ENCODE measurements around the gene IL12A. TPM values are rescaled to one million over a fixed set of nuclear protein-coding genes. Genes with fewer than 3 reads are reported as not detected.

IL12A gene
- total RNA-seq, 2 experiments from 2014 or later = not detected

DNA sequence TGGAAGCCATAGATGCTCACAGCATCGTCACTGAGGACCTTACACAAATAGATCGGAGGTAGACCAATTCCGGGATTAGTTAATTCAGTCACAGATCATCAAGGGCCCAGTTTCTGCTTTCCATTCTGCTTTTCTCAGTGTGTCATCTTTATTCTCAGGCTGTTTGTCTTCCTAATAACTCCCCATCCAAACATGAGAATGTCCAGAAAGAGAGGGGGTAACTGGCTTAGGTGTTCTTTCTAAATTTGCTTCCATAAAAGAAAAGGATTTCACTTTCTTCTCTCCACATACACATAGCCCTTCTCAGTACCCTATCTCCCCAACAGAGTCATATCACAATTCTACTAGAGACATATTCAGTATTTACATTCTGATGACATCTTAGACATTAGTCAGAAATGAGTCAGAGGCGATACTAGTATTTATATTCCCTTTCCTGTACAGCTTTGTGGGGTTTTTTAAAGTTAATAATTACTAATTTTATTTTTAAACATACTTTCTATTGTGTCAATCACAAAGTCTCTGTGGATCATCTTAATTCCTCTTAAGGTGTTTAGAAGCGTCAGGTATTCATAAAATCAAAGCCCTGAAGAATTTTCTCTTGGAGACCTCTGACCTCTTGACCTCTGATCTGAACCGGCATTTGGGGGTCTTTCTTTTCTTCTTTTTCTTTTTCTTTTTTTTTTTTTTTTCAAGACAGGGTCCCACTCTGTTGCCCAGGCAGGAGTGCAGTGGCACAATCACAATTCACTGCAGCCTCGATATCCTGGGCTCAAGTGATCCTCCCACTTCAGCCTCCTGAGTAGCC lies 24.3 kb upstream of the IL12A start:
- Mint-ChIP-seq H3K9me3 (no peaks in the 10 kb centered on the region), H3K27me3 (peaks cover 1% of the 10 kb centered on the region), H3K4me3 (no peak overlapping the region), H3K4me1 (ENCODE audit: low read depth) (peaks cover 4% of the 10 kb centered on the region), H3K27ac (no peak overlapping the region), H3K36me3 (no peaks in the 10 kb centered on the region)
- intact Hi-C loops (cut with micrococcal nuclease) = no loop called here
- no peak for DNase-seq
- ChIA-PET POLR2A (no interaction called here), CTCF (no interaction called here)

DNA sequence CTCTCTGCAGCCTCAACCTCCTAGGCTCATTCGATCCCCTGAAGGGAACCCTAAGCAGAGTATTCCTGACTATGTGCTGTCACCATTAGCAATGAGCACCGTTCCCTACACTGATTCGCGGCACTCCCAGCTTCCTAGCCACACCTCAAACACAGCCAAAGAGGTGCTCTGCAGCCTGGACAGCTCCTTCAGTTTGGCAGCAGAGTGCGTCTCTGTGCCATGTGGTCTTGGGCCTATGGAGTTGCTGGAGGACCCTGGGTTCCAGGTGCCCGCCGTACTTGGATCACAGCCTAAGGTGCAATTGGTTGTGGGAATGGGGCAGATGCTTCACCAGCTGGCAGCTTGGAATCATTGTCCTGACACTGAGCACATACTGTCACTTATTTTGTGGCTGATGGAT lies 17.3 kb upstream of the IL12A start:
- Mint-ChIP-seq H3K27ac (no peak overlapping the region), H3K4me3 (no peak overlapping the region), H3K4me1 (ENCODE audit: low read depth) (no peaks in the 10 kb centered on the region), H3K36me3 (no peaks in the 10 kb centered on the region), H3K27me3 (peaks cover 17% of the 10 kb centered on the region), H3K9me3 (no peaks in the 10 kb centered on the region)
- no peak for DNase-seq
- intact Hi-C loops (cut with micrococcal nuclease) = no loop called here
- ChIA-PET CTCF (interaction anchor here (0.6 kb wide), 1 partner anchor 32 kb away, joined by 3 read pairs; no protein-coding TSS in a partner anchor), POLR2A (no interaction called here)

DNA sequence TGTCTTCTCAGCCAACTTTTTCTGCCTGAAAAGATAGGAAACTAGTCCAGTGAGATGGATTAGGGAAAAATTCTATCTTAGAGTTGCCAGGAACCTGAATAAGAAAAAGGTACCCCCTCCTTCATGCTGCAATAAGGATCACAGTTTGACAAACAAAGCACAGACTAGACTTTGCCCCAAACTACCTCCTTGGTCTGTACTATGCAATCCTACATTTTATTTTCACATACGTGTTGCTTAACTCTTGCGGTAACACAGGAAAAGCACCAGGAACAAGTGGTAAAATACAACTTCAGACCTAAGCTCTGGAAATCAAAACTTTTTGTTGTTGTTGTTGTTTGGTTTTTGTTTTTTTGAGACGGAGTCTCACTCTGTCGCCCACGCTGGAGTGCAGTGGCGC lies 11.3 kb upstream of the IL12A start:
- ChIA-PET POLR2A (no interaction called here), CTCF (interaction anchor here (0.8 to 1.2 kb wide), 2 partner anchors 13 to 14 kb away, joined by 3 read pairs; no protein-coding TSS in a partner anchor)
- DNase-seq = no peak
- Mint-ChIP-seq H3K27me3 (peaks cover 25% of the 10 kb centered on the region), H3K36me3 (no peaks in the 10 kb centered on the region), H3K4me3 (no peak overlapping the region), H3K4me1 (ENCODE audit: low read depth) (no peaks in the 10 kb centered on the region), H3K9me3 (no peaks in the 10 kb centered on the region), H3K27ac (no peak overlapping the region)
- intact Hi-C loops (cut with micrococcal nuclease) = no loop called here

DNA sequence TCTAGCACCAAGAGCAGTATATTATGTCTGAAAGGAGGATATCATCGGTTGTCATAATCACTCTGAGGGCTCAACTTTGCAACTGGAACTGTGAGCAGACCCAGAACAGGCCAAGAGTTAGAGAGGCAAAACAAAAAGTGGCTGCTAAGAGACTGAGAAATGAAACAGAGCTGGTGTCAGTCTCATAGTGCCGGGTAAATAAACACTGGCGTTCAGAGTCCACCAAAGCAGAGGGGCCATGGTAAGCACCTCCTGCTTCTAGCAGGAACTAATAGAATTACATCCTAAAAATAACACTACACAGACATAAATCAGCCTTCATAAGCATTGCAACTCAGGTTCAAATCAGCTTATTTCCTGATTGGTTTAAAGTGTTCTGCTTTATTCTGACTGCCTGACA lies 10.3 kb upstream of the IL12A start:
- DNase-seq = no peak
- H3K4me1 Mint-ChIP-seq (ENCODE audit: low read depth) = no peaks in the 10 kb centered on the region
- H3K27me3 Mint-ChIP-seq = peaks cover 20% of the 10 kb centered on the region
- no peaks in the 10 kb centered on the region for H3K9me3 Mint-ChIP-seq
- H3K36me3 Mint-ChIP-seq = no peaks in the 10 kb centered on the region
- intact Hi-C loops (cut with micrococcal nuclease) = no loop called here
- no peak overlapping the region for H3K4me3 Mint-ChIP-seq
- H3K27ac Mint-ChIP-seq = no peak overlapping the region
- ChIA-PET CTCF (interaction anchor here (0.6 to 1.8 kb wide), 2 partner anchors 10 to 28 kb away, joined by 5 to 8 read pairs; partner anchors contain the start of gene IL12A), POLR2A (no interaction called here)

DNA sequence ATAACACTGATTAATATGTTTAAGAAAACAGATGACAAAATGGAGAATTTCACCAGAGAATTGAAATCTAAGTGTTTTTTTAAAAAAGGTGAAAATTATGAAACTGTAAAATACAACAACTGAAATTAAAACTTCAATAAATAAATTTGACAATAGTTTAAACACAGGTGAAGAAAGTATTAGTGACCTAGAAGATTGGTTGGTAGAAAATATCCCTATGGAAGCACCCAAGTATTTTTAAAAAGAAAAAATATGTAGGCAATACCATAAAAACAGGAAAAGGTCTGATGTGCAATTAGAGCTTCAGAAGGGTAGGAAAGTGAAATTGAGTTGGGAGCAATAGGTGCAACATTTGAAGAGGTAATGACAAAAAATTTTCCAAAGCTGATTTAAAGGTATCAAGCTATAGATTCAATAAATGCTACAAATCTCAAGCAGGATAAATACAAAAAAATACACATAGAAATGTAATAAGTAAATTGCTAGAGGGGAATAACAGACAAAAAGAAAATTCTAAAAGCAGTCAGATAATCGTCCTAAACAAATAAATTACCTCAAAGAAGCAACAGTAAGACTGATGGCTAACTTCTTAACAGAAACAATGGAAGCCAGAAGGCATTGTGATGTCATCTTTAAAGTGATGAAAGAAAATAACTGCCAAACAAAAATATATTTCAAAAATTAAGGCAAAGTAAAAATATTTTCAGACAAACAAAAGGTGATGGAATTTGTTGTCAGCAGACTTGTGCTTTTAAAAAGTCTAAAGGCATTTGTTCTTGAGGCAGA lies 9.5 kb upstream of the IL12A start:
- CTCF ChIA-PET = interaction anchor here (1.8 kb wide), 1 partner anchor 10 kb away, joined by 8 read pairs; the partner anchor contains the start of gene IL12A
- H3K27ac Mint-ChIP-seq = no peak overlapping the region
- POLR2A ChIA-PET = no interaction called here
- H3K27me3 Mint-ChIP-seq = peaks cover 18% of the 10 kb centered on the region
- no peak overlapping the region for H3K4me3 Mint-ChIP-seq
- H3K4me1 Mint-ChIP-seq (ENCODE audit: low read depth) = no peaks in the 10 kb centered on the region
- DNase-seq = no peak
- no peaks in the 10 kb centered on the region for H3K9me3 Mint-ChIP-seq
- intact Hi-C loops (cut with micrococcal nuclease) = no loop called here
- no peaks in the 10 kb centered on the region for H3K36me3 Mint-ChIP-seq

DNA sequence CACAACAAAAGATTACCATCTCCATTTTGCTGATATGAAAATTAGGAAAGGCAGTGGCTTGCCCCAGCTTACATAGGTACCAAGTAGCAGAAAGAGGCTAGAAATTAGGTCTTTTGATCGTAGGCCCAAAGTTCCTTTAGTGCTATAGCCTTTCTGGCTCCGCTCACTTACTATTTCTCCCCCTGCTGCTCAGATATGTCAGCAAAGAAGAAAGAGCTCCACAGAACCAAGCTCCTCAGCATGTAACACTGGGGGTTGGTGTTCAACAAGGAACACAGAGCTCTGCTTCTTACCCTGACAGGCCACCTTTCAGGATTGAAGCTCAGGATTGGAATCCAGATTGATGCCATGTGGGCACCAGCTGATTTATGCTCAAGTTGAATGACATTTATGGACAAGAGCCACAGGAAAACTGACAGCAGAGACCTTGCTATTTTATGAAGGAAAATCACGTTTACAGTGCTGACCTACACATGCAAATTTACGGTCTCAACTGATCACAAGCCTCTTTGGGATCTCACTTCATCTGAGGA lies 6.1 kb upstream of the IL12A start:
- ChIA-PET POLR2A (no interaction called here), CTCF (interaction anchor here (0.9 kb wide), 1 partner anchor 26 kb away, joined by 3 read pairs; no protein-coding TSS in a partner anchor)
- Mint-ChIP-seq H3K4me3 (no peak overlapping the region), H3K4me1 (ENCODE audit: low read depth) (peaks cover 4% of the 10 kb centered on the region), H3K27ac (no peak overlapping the region), H3K9me3 (no peaks in the 10 kb centered on the region), H3K27me3 (peaks cover 10% of the 10 kb centered on the region), H3K36me3 (no peaks in the 10 kb centered on the region)
- intact Hi-C loops (cut with micrococcal nuclease) = no loop called here
- DNase-seq = no peak

DNA sequence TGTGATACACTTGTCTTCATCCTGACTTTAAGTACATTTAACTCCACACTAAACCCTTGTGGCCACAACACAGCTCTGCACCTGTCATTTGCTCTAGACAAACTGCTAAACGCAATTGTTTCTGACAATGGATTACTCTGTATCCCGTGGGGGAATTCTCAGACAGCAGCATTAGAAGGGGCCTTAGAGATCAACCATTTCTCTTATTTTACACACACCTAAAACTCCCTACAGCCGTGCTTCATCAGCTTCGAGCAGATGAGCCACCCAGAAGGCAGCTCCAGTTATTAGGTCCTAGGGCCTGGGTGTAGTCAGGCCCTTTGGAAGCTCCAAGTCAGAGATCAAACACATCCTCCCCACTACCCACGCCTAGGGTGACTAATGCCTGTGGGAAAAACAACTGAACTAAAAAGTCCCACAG lies 1.3 kb upstream of the IL12A start:
- Mint-ChIP-seq H3K4me1 (ENCODE audit: low read depth) (peaks cover 17% of the 10 kb centered on the region), H3K4me3 (no peak overlapping the region), H3K27me3 (no peaks in the 10 kb centered on the region), H3K9me3 (no peaks in the 10 kb centered on the region), H3K36me3 (no peaks in the 10 kb centered on the region), H3K27ac (no peak overlapping the region)
- intact Hi-C loops (cut with micrococcal nuclease) = loop anchor here (5.0 kb wide), 1 partner anchor 415 kb away; no protein-coding TSS in a partner anchor
- ChIA-PET CTCF (interaction anchor here (0.9 to 7.5 kb wide), 7 partner anchors 15 to 159 kb away, joined by 3 to 105 read pairs (median 3); no protein-coding TSS in a partner anchor), POLR2A (no interaction called here)
- DNase-seq = peak; percentile 33

DNA sequence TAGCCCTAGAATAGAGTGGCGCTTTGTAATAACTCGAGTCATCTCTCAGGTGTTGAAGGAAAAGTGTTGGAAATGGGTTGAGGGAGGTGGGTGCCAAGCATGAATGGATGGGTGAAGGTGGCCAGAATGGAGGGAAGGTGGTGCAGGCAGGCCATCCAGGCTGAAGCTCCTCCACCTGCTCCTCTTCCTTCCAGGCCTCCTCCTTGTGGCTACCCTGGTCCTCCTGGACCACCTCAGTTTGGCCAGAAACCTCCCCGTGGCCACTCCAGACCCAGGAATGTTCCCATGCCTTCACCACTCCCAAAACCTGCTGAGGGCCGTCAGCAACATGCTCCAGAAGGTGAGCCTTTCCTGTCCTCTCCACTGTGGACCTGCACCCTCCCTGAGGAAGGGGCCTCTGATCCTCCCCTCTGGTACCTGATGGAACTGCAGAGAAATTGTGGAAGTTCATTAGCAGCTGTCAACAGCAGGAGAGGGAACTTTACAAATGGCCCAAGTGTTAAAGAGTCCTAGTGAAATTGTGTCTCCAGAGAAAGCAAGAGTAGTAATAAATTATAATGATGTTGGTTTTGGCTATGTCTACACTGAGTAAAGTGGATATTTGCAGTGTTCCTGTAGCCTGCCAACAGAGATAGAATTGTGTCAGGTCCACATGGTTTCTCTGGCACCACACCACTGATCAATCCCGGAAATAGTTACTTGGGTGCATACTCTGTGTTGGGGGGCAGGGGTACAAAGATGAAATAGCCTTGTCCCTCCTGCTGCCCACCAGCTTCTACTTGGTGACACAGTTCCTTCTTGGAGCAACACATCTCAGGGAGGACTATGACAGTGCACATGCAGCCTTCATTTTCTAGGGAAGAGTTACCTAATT lies 1.6 kb downstream of the IL12A start:
- intact Hi-C loops (cut with micrococcal nuclease) = loop anchor here (2.0 to 5.0 kb wide), 3 partner anchors 13 to 412 kb away; no protein-coding TSS in a partner anchor
- CTCF ChIA-PET = interaction anchor here (0.8 to 7.5 kb wide), 6 partner anchors 13 to 144 kb away, joined by 3 to 105 read pairs (median 5); no protein-coding TSS in a partner anchor
- DNase-seq = no peak
- Mint-ChIP-seq H3K4me1 (ENCODE audit: low read depth) (peaks cover 17% of the 10 kb centered on the region), H3K27me3 (no peaks in the 10 kb centered on the region), H3K4me3 (no peak overlapping the region), H3K36me3 (no peaks in the 10 kb centered on the region), H3K27ac (no peak overlapping the region), H3K9me3 (no peaks in the 10 kb centered on the region)
- POLR2A ChIA-PET = no interaction called here

DNA sequence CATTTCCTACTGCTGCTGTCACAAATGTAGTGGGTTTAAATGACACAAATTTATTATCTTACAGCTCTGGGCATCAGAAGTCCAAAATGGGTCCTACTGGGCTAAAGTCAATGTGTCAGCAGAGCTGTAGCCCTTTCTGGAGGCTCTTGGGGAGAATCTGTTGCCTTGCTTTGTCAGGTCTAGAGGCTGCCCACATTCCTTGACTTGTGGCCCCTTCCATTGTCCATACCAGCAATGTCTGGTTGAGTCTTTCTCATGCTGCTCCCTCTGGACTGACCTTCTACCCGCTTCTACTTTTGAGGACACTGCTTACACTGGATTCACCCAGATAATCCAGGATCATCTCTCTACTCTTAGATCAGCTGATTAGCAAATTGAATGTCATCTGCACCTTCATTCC lies 3.0 kb downstream of the IL12A start:
- no peak for DNase-seq
- CTCF ChIA-PET = interaction anchor here (0.9 to 7.5 kb wide), 2 partner anchors 12 to 14 kb away, joined by 3 to 105 read pairs; no protein-coding TSS in a partner anchor
- Mint-ChIP-seq H3K4me1 (ENCODE audit: low read depth) (peaks cover 17% of the 10 kb centered on the region), H3K9me3 (no peaks in the 10 kb centered on the region), H3K4me3 (no peak overlapping the region), H3K27me3 (no peaks in the 10 kb centered on the region), H3K27ac (no peak overlapping the region), H3K36me3 (no peaks in the 10 kb centered on the region)
- intact Hi-C loops (cut with micrococcal nuclease) = no loop called here
- POLR2A ChIA-PET = no interaction called here

DNA sequence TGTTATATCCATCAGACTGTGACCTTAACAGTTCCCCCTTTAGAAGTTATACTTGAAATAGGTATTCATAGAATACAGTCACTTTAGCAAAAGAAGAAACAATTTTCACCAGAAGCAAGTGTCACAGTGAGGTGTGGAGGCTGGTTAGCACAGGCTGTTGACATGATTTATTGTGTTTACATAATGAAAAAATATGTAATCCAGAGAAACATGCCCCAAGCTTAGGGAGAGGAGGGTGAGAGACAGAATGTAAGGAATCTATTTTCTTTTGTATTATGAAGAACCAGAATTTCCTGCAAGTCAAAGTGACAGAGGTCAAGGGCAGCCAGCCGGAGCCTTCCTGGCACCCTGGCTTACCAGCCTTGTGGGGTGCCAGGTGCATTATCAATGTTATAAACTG lies 4.0 kb downstream of the IL12A start:
- H3K27ac Mint-ChIP-seq = no peak overlapping the region
- intact Hi-C loops (cut with micrococcal nuclease) = no loop called here
- H3K9me3 Mint-ChIP-seq = no peaks in the 10 kb centered on the region
- H3K4me1 Mint-ChIP-seq (ENCODE audit: low read depth) = peaks cover 12% of the 10 kb centered on the region
- CTCF ChIA-PET = interaction anchor here (7.5 kb wide), 1 partner anchor 11 kb away, joined by 105 read pairs; no protein-coding TSS in a partner anchor
- no peak for DNase-seq
- no peaks in the 10 kb centered on the region for H3K27me3 Mint-ChIP-seq
- no peak overlapping the region for H3K4me3 Mint-ChIP-seq
- no peaks in the 10 kb centered on the region for H3K36me3 Mint-ChIP-seq
- POLR2A ChIA-PET = no interaction called here

DNA sequence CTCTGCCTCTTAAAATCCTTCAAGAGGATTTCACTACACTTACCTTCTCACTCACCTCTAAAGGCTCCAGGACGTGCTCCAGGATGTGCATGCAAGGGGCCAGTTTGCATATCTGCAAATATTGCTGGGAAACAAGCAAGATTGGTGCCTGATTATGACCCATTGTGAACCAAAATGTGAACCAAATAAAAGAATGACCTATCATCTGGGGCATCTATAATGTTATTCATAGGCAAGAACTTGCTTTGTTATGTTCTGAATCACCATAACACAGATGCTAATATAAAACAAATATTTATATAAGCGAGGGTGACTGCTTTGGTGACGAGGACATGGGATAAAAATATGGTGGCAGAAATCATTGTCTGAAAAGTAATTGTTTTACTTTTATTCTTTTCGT lies 5.5 kb downstream of the IL12A start:
- intact Hi-C loops (cut with micrococcal nuclease) = no loop called here

More for the DNA sequence above, 5.5 kb downstream of the IL12A start:
- ChIA-PET POLR2A (no interaction called here), CTCF (interaction anchor here (0.6 to 1.5 kb wide), 4 partner anchors 12 to 1218 kb away, joined by 3 to 5 read pairs (median 4); no protein-coding TSS in a partner anchor)
- H3K4me3 Mint-ChIP-seq = no peak overlapping the region
- no peaks in the 10 kb centered on the region for H3K27me3 Mint-ChIP-seq
- no peak for DNase-seq
- no peaks in the 10 kb centered on the region for H3K36me3 Mint-ChIP-seq
- H3K27ac Mint-ChIP-seq = no peak overlapping the region
- H3K9me3 Mint-ChIP-seq = no peaks in the 10 kb centered on the region
- peaks cover under 1% of the 10 kb centered on the region for H3K4me1 Mint-ChIP-seq (ENCODE audit: low read depth)

Measured in activated CD4-positive, alpha-beta memory T cell treated with anti-CD3 and anti-CD28 coated beads for 36 hours (primary cell).